Measurements from ENCODE around the gene SEPTIN3.

SEPTIN3 gene

GRCh38 chr22:41976961-41977566 is 7.8 kb downstream of the SEPTIN3 start:
- DNase-seq: peak in 1 of 5 experiments; percentile 56

GRCh38 chr22:41978732-41979131 is 9.5 kb downstream of the SEPTIN3 start:
- DNase-seq: no peak

- DNase-seq: no peak
Measured at GRCh38 chr22:41979423-41980250, 10.4 kb downstream of the SEPTIN3 start.

GRCh38 chr22:41982865-41983264 is 13.6 kb downstream of the SEPTIN3 start:
- no peak for DNase-seq

GRCh38 chr22:41983513-41984405 is 14.5 kb downstream of the SEPTIN3 start:
- no peak for DNase-seq

GRCh38 chr22:41987276-41987675 is 18.0 kb downstream of the SEPTIN3 start:
- DNase-seq: no peak

GRCh38 chr22:41989246-41989645 is 20.0 kb downstream of the SEPTIN3 start:
- no peak for DNase-seq

GRCh38 chr22:41991111-41991510 is 21.9 kb downstream of the SEPTIN3 start:
- no peak for DNase-seq

- DNase-seq: no peak
Measured at GRCh38 chr22:41992496-41992895, 23.3 kb downstream of the SEPTIN3 start.

GRCh38 chr22:41995211-41995610 is 26.0 kb downstream of the SEPTIN3 start:
- DNase-seq: no peak

- no peak for DNase-seq
Measured at GRCh38 chr22:41996826-41997225, 27.6 kb downstream of the SEPTIN3 start.

GRCh38 chr22:41998361-41999261 is 29.4 kb downstream of the SEPTIN3 start, which contains the start of gene WBP2NL:
WBP2NL (plus strand) TSS chr22:41998788; CDS start chr22:41998819, 31 bp downstream.
- peak; percentile 77 to 93 (median 87) for DNase-seq

- DNase-seq: no peak
Measured at GRCh38 chr22:42000466-42000865, 31.2 kb downstream of the SEPTIN3 start.

- DNase-seq: peak in 1 of 5 experiments; percentile 11
Measured at GRCh38 chr22:42001121-42001520, 31.9 kb downstream of the SEPTIN3 start.

GRCh38 chr22:42001706-42002105 is 32.5 kb downstream of the SEPTIN3 start:
- DNase-seq: no peak

- no peak for DNase-seq
Measured at GRCh38 chr22:42007922-42008321, 38.7 kb downstream of the SEPTIN3 start.

GRCh38 chr22:42010778-42011177 is 41.5 kb downstream of the SEPTIN3 start:
- no peak for DNase-seq

GRCh38 chr22:42013385-42013784 is 44.1 kb downstream of the SEPTIN3 start:
- no peak for DNase-seq

GRCh38 chr22:42016111-42016510 is 46.9 kb downstream of the SEPTIN3 start:
- DNase-seq: no peak

GRCh38 chr22:42018224-42018623 is 49.0 kb downstream of the SEPTIN3 start:
- no peak for DNase-seq
